HG02938 (cell line): Measurements from ENCODE around the gene NFX1.
A peak's percentile ranks its signal among the peaks of the same experiment; 100 is the strongest.
"Not testable (repeated sequence)": the region's sequence is repeated elsewhere in the genome, so short reads cannot be mapped to it uniquely, and the experiment has no call there.

Experiments used
- ATAC-seq: cut with Tn5 transposase; IDR thresholded peaks from one replicate; pipeline ENCODE4 v1.9.1; 2021; ENCODE audit warnings: mild to moderate bottlenecking, moderate library complexity; ENCODE audit not compliant: unreplicated experiment

Gene NFX1

DNA sequence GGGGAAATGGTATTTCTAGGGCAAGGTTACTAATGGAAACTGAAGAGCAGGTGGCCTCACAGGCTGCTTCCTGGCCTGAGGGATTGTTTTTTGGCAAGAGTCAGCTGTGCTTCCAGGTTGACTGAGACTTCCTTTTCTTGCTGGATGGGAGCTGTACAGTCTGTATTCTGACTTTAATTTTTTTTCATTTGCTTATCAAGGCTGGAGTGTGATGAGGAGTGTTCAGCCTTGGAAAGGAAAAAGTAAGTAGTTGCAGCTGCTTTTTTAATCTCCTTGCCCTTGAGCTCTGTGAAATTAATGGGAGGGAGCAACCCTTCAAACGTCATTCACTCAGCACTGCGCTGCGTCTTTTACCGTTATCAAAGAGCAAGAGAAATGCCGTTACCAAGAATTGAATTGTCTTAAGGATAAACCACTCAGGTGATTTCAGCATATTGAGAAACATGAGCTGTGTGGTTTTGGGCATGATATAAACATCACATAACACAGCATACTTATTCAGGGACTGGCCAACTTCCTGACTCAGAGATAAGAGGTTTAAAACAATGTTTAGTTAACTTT lies 64.4 kb downstream of the NFX1 start:
- ATAC-seq, result no peak

DNA sequence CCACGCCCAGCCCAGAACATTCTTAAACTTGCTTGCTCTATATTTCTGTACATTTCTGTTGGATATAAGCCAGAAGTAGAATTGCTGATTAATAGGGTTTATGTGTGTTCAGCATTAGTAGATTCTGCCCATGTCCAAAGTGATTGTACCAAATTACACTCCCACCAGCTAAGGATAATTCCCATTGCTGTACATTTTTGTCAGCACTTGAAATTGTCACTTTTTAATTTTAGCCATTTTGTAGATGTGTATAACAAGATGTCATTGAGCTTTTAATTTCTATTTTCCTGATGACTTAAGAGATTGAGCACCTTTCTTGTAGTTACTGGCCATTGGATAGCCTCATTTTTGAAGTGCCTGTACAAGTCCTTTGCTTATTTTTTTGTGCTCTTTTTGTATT lies 65.6 kb downstream of the NFX1 start:
- no peak for ATAC-seq

DNA sequence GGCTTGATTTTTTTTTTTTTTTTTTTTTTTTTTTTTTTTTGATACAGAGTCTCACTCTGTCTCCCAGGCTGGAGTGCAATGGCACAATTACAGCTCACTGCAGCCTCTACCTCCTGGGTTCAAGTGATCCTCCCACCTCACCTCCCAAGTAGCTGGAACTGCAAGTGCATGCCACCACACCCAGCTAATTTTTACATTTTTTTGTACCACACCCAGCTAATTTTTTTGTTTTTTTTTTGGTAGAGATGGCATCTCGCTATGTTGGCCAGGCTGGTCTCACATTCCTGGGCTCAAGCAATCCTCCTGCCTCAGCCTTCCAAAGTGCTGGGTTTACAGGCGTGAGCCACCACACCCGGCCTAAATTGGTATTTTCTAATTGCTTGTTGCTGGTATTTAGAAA lies 68.3 kb downstream of the NFX1 start:
- ATAC-seq, result not testable (repeated sequence)

DNA sequence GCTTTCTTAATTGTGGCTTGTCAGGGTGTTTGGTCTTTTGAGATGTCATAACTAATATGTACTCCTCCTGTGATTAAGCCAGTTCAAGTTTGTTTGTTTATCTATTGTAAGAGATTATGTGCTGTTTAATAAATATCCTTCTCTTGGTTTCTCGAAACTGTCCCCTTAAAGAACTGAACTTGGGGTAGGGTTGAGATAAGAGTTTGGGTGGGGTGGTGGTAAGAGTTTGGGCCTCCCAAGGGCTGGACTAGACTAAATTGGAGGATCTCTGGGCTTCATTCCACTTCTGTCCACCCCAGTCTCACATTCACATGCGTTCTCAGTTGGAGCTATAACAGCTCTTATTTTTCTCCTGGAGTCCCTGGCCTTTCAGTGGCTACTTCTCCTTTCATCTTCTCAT lies 73.8 kb downstream of the NFX1 start:
- no peak for ATAC-seq

DNA sequence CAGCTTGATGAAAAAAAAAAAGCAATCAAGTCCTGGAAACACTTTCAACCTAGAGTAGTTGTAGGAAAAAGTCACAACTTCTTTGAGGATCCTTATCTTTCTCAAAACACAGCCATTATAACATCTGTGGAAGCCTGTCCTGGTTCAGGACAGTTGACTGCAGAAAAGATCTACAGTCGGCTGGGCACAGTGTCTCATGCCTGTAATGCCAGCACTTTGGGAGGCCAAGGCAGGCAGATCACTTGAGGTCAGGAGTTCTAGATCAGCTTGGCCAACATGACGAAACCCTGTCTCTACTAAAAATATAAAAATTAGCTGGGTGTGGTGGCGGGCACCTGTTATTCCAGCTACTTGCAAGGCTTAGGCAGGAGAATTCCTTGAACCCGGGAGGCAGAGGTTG lies 74.5 kb downstream of the NFX1 start:
- not testable (repeated sequence) for ATAC-seq

DNA sequence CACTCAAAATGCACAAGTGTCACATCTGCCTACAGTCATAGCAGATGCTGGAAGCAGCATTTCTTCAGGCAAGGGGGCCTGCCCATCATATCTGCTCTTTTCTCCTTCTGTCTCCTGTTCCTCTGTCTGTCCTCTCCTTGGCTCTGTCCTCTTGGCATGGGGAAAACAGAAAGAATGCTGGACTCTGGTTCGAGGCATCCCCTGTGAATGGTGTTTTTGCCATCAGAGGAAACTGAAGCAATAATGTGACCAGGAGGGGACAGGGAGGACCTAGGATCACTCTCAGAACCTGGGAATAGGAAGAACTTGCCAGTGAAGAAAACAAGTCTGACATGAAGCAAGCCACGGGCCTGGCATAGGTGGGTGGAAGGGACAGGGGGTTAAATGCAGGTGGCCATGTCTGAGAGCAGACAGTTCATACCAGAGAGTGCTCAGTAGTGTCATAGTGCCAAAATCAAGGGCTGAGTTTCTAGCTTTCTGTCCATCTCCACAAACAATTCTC lies 76.7 kb downstream of the NFX1 start:
- ATAC-seq, result no peak

DNA sequence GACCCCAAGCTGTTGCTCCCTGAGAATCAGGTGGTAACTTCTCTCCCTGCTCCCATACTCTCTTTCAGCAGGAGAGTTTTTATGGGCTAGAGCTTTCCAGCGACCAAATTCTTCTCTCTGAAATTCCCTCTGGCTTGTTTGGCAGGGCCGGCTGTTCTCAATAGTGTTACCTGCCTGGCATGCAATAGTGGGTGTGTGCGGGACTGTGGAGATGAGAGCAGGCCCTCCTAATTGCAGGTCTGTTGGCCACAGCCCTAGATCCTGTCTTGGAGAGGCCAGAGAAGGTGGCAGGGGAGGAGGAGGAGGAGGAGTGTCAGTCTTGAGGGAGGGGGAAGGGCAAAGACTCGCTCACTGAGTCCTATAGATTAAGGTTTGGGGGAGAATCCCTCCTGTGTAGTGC lies 82.6 kb downstream of the NFX1 start:
- no peak for ATAC-seq

DNA sequence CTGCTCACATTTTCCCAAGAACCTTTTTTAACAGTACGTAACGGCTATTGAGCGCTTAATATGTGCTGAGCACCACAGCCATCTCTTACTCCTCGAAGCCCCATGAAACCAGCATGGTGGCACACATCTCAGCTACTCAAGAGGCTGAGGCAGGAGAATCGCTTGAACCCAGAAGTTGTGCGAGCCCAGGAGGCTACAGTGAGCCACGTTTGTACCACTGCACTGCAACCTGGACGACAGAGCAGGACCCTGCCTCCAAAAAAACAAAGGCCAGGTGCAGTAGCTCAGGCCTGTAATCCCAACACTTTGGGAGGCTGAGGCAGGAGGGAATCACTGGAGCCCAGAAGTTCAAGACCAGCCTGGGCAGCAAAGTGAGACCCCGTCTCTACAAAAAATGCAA lies 83.9 kb downstream of the NFX1 start:
- no peak for ATAC-seq

DNA sequence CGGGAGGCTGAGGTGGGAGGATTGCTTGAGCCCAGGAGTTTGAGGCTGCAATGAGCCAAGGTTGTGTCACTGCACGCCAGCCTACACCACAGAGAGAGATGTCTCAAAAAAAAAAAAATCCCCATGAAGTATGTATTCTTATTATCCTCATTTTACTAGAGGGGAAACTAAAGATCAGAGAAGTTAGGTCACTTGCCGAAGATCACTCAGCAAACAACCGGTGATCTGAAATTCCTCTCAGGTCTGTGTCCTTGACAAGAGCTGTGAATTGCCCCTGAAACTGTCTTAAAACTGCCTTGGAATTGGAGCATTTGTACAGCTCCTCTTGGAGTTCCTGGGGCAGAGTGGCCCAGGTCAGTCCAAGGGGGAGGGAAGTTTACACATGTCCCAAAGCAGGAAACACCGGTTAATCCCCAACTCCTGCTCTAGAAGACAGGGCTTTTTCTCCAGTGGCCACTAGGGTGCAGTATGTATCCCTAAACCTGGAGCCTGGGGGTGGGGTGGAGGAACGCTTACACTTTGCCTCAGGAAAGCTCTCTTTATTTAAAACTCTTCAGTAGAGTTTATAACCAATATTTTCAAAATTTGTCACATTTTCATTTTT lies 84.4 kb downstream of the NFX1 start:
- peak; percentile 55 for ATAC-seq

DNA sequence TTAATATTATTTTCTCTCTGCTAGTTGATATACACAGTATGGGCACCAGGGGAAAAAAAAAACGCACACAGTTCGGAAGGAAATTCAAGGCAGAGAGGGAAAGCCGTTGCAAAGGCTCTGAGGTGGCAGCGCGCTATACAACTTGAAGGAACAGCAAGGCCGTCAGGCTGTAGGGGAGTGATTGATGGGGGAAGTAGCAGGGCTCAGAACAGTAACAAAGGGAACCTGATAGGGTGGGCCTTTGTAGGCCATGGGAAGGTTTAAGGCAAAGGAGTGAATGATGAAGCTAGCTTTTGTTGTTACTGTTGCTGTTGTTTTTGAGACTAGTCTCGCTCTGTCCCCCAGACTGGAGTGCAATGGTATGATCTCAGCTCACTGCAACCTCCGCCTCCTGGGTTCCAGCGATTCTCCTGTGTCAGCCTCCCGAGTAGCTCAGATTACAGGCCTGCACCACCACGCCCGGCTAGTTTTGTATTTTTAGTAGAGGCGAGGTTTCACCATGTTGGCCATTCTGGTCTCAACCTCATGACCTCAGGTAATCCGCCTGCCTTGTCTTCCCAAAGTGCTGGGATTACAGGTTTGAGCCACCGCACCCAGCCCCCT lies 85.0 kb downstream of the NFX1 start:
- no peak for ATAC-seq

DNA sequence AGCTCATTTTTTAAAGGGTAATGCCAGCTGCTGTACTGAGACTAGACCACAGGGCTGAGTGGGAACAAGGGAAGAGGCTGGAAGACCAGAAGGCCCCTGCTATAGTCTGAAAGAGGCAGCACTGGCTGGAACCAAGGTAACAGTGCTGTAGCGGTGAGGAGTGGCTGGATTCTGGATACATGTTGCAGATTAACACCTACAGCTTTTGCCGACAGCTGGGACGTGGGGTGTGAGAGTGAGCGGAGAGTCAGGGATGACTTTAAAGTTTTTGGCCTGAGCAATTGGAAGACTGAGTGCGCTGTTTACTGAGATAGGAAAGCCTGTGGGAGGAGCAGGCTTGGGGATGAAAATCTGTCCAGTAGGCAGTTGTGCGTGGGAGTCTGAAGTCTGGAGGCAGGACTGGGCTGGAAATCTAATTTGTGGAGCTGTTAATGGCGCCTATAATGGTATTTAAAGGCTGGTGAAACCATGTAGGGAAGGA lies 85.6 kb downstream of the NFX1 start:
- ATAC-seq, result no peak

DNA sequence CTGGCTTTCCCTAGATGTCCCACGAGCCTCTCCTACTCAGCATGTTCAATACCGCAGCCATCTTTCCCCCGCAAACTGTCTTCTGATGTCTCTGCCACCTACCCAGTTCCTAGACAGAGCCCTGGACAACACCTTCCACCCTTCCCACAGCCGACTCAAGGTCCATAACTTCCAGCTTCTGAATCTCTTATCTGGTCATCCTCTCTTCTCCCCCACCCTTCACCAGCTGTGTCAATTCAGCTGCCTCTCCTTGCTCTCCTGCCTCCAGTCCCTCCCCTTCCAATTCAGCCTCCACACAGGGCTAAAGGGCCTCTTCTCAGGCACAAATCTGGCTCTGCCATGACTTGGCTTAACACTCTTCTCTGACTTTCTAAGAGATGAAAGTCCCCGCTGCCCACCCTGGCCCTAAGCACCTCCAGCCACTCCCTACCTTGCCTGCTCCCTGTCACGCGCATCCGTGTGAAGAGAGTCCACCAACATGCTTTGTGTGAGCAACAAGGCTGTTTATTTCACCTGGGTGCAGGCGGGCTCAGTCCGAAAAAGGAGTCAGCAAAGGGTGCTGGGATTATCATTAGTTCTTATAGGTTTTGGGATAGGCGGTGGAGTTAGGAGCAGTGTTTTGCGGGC lies 86.9 kb downstream of the NFX1 start:
- no peak for ATAC-seq

DNA sequence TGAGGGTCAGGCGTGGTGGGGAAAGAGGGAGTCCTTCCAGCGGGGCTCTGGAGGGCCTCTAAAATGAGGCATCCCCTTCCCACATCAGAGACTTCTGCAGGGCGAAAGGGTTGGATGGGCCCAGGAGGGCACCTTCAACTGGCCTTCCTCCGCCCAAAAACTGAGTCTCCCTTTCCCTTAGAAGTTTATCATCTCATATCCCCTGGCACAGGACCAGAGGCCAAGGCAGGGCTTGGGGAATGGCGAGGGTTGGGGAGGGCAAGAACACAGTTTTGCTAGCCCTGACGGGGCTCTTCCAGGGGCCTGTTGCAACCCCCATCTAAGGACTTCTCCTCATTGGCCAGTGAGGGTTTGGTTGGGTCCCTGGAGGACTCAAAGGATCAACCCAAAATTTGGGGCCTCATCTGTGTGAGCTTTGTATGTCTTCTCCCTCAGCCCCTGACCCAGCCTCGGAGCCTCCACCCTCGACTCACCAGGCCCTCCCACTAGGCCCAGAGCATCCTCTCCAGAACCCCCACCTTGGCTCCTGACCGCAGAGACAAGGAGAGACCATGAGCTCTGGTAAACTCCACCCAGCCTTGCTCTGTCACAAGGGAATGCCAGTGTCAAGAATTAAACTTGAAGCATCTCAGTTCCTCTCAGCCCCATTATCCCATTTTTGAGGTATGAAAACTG lies 87.9 kb downstream of the NFX1 start:
- no peak for ATAC-seq

DNA sequence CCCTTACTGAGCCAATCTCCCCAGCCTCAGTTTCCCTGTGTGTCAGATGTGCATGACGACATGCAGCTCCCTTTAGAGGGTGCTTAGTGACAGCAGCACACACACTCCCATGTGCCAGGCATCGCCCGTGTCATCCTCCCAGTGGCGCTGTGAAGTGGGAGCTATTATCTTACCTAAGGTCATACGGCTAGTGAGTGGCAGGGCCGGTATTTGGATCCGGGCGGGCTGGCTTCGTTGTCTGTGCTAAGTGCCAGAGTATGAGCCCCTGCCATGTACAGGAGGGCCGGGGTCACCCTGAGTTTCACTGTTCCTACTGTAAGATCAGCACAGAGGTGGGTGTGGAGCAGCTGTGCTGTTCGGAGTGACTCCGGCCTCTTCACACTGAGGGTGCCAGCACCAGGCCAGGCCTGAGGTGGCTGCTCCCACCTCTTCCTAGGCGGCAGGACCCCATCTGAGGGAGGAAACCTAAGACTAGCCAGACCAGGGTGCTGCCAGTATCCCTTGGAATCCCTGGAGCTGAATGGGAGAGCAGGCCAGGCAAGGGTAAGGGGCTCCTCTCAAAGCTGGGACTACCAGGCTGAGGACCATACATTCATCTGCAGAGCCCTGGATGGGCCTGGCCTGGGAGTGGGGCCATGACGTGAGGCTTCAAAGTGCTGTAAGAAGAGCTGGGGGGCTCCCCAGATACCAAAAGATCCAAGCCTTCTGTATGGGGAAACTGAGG lies 89.5 kb downstream of the NFX1 start:
- ATAC-seq, result no peak

DNA sequence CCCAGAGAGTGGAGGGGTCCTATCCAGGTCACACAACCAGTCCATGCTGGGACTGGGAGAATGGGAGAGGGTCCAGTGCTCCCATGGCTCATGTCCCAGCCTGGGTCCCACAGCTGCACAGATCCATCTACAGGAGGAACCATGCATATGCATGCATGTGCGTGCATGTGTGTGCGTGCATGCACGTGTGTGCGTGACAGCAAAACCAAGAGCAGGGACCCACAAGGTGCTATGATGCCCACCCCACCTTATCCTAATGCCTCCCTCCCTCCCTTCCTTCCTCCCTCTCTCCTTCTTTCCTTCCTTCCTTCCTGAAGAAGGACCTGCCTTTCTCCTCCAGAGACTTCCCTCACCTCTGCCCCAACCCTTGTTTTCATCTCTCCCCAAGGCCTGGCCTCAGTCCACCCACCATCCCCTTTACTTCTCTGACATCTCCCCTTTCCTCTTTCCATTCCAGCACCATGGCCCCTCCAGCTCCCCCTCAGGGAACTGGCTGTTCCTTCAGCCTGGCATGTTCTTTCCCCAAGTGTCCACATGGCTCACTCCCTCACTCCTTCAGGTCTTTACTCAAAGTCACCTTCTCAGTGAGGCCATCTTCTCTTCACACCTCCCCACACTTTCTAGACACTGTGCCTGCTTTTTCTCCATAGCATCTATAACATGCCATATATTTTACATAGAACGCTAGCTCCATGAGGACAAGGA lies 90.2 kb downstream of the NFX1 start:
- no peak for ATAC-seq

DNA sequence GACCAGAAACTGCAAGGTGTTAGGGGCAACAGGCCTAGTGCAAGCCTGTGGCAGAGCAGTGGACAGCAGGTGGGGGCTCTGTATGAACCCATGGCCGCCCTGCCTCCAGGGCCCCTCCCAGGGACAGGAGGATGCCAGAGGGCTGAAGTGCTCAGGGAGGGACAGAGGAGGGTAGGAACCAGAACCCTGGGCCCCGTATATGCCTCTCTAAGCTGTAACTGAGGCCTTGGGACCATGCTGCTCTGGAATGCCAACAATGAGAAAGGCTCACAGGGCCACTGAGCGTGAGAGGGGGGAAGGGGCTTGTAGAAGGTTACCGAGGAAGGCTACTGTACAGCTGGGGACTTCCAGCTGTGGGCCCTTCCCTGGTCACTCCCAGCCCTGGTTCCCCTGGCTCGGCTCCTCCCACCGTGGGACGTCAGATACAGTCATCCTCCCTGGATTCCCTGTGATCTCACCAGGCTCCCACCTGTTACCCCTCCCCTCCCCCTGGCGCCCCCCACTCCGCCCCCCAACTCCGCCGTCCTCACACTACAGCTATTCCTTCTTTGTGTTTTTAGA lies 91.0 kb downstream of the NFX1 start:
- no peak for ATAC-seq

DNA sequence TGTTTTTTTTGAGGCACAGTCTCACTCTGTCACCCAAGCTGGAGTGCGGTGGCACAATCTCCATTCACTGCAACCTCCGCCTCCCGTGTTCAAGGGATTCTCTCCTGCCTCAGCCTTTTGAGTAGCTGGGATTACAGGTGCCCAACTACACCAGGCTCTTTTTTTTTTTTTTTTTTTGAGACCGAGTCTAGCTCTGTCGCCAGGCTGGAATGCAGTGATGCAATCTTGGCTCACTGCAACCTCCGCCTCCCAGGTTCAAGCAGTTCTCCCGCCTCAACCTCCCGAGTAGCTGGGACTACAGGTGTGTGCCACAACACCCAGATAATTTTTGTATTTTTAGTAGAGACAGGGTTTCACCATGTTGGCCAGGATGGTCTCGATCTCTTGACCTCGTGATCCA lies 92.1 kb downstream of the NFX1 start:
- ATAC-seq, result not testable (repeated sequence)

DNA sequence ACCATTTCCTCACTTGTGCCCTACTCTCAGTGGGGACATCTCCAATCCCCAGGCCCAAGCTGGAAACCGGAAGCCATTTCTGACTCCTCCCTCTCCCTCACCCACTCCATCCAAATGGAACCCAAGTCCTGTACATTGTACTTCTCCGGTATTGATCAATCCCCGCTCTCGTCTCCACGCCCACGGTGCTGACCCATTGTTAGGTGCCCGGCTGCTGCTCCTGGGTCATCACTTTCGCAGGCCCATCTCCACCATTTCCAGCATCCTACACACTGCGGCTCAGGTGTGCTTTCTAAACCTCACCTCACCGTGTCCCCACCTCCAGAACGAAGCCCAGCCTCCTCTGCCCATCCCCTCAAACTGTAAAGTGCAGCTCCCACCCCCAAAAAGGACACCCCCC lies 93.1 kb downstream of the NFX1 start:
- not testable (repeated sequence) for ATAC-seq

DNA sequence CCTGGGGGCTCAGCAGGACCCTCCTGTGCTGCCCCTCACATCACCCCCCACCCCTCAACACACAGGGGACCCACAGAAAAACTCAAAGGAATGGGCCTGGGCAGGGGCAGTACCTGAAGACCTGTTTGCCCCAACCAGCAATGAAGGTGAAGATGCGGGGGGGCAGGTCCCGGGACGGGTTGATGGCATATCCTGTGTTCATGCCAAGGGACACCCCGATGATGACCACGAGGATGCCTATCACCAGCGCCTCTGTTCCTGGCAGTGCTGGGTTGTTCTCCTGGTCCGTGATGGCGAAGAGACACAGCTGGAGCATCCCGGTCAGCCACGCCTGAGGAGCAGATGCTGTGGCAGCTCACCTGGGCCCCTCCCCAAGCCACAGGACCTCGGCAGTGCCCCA lies 95.2 kb downstream of the NFX1 start:
- ATAC-seq, result not testable (repeated sequence)
